HG03103 (cell line): Measurements from ENCODE around the gene FAM234B.
"Not testable (repeated sequence)": the region's sequence is repeated elsewhere in the genome, so short reads cannot be mapped to it uniquely, and the experiment has no call there.

Experiments used
- ATAC-seq: cut with Tn5 transposase; IDR thresholded peaks from one replicate; pipeline ENCODE4 v1.9.1; 2021; ENCODE audit warnings: low read depth; ENCODE audit not compliant: unreplicated experiment

FAM234B gene

GRCh38 chr12:13011098-13011497 lies 33.1 kb upstream of the FAM234B start:
- no peak for ATAC-seq

GRCh38 chr12:13022851-13023271 lies 21.3 kb upstream of the FAM234B start:
- ATAC-seq, result no peak

GRCh38 chr12:13023811-13024530 lies 20.2 kb upstream of the FAM234B start:
- no peak for ATAC-seq

GRCh38 chr12:13024531-13024916 lies 19.7 kb upstream of the FAM234B start:
- no peak for ATAC-seq

- ATAC-seq, result no peak
These were observed 17.9 kb upstream of the FAM234B start for GRCh38 chr12:13026286-13026685.

GRCh38 chr12:13027032-13027431 lies 17.1 kb upstream of the FAM234B start:
- ATAC-seq, result no peak

- ATAC-seq, result no peak
These were observed 16.7 kb upstream of the FAM234B start for GRCh38 chr12:13027508-13027907.

GRCh38 chr12:13028825-13029570 lies 15.2 kb upstream of the FAM234B start:
- ATAC-seq, result no peak

- ATAC-seq, result no peak
These were observed 13.5 kb upstream of the FAM234B start for GRCh38 chr12:13030541-13031291.

GRCh38 chr12:13032164-13032563 lies 12.0 kb upstream of the FAM234B start:
- no peak for ATAC-seq

- ATAC-seq, result no peak
These were observed 10.7 kb upstream of the FAM234B start for GRCh38 chr12:13033476-13033875.

- not testable (repeated sequence) for ATAC-seq
These were observed 8.8 kb upstream of the FAM234B start for GRCh38 chr12:13035335-13035734.

GRCh38 chr12:13036881-13037280 lies 7.3 kb upstream of the FAM234B start:
- ATAC-seq, result no peak

GRCh38 chr12:13038491-13039161 lies 5.6 kb upstream of the FAM234B start:
- ATAC-seq, result no peak

GRCh38 chr12:13039328-13039956 lies 4.7 kb upstream of the FAM234B start:
- no peak for ATAC-seq

- ATAC-seq, result no peak
These were observed 3.0 kb upstream of the FAM234B start for GRCh38 chr12:13041224-13041623.

GRCh38 chr12:13042666-13043230 lies 1.4 kb upstream of the FAM234B start:
- ATAC-seq, result no peak

- ATAC-seq, result no peak
These were observed 722 bp downstream of the FAM234B start for GRCh38 chr12:13044906-13045299.

GRCh38 chr12:13045816-13046215 lies 1.6 kb downstream of the FAM234B start:
- no peak for ATAC-seq

GRCh38 chr12:13046964-13047363 lies 2.8 kb downstream of the FAM234B start:
- ATAC-seq, result no peak
